ENCODE measurements around the gene SORCS3. TPM values are rescaled to one million over a fixed set of nuclear protein-coding genes. Genes with fewer than 3 reads are reported as not detected.

The SORCS3 gene
- total RNA-seq, 1 donor from 2014 or later, result 0.26 TPM

- no peak overlapping the region for H3K9ac ChIP-seq
- no peak overlapping the region for H3K27ac ChIP-seq
- H3K27me3 ChIP-seq, result no peaks in the 10 kb centered on the region
- H3K4me1 ChIP-seq, result peaks cover 6% of the 10 kb centered on the region
- no peak overlapping the region for H3K4me2 ChIP-seq
- no peaks in the 10 kb centered on the region for H3F3A ChIP-seq (ENCODE audit: low read depth)
- Mint-ChIP-seq H3K4me3 (no peak overlapping the region), H3K4me1 (no peaks in the 10 kb centered on the region), H3K9me3 (peaks cover 4% of the 10 kb centered on the region), H3K36me3 (no peaks in the 10 kb centered on the region), H3K27ac (no peak overlapping the region), H3K27me3 (ENCODE audit: insufficient read depth, low read depth) (no peaks in the 10 kb centered on the region)
- H3K36me3 ChIP-seq, result peaks cover 4% of the 10 kb centered on the region
- H3K4me3 ChIP-seq, result no peak overlapping the region
- no peaks in the 10 kb centered on the region for H4K20me1 ChIP-seq (ENCODE audit: low read depth)
- no peaks in the 10 kb centered on the region for H3K79me2 ChIP-seq (ENCODE audit: low read depth)
- TF ChIP-seq, protein P1, sequence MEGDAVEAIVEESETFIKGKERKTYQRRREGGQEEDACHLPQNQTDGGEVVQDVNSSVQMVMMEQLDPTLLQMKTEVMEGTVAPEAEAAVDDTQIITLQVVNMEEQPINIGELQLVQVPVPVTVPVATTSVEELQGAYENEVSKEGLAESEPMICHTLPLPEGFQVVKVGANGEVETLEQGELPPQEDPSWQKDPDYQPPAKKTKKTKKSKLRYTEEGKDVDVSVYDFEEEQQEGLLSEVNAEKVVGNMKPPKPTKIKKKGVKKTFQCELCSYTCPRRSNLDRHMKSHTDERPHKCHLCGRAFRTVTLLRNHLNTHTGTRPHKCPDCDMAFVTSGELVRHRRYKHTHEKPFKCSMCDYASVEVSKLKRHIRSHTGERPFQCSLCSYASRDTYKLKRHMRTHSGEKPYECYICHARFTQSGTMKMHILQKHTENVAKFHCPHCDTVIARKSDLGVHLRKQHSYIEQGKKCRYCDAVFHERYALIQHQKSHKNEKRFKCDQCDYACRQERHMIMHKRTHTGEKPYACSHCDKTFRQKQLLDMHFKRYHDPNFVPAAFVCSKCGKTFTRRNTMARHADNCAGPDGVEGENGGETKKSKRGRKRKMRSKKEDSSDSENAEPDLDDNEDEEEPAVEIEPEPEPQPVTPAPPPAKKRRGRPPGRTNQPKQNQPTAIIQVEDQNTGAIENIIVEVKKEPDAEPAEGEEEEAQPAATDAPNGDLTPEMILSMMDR (IDR thresholded peaks at IDR 0.05), result peak; percentile 53
- TF ChIP-seq EZH2phosphoT487 (IDR thresholded peaks at IDR 0.05) (no peak), EZH2 (IDR thresholded peaks at IDR 0.05) (no peak)
- DNase-seq (ENCODE audit: low spot score), result peak; percentile 36
- H2AFZ ChIP-seq (replicated peaks), result no peak overlapping the region
- H3K9me3 ChIP-seq (ENCODE audit: low read depth), result peaks cover 13% of the 10 kb centered on the region
Observed at GRCh38 chr10:104614245-104614831, 26.8 kb upstream of the SORCS3 start.

DNA sequence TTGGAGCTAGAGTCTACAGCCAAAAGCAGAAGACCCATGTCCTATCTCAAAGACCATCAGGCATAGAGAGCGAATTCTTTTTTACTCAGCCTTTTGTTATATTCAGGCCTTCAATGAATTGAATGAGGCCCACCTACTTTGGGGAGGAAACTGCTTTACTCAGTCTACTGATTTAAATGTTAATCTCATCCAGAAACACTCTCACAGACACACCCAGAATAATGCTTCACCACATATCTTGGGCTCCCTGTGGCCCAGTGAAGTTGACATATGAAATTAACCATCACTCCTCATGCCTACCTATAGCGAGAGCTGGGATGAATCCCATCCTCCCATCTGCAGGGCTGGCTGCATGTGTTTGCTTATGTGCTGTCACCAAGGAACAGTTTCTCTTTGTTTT, 26.0 kb upstream of the SORCS3 start:
- Histone ChIP-seq H3K36me3 (no peaks in the 10 kb centered on the region), H3F3A (ENCODE audit: low read depth) (no peaks in the 10 kb centered on the region), H3K9me3 (ENCODE audit: low read depth) (peaks cover 5% of the 10 kb centered on the region), H3K4me3 (no peak overlapping the region), H2AFZ (replicated peaks) (no peak overlapping the region), H3K4me2 (no peak overlapping the region), H4K20me1 (ENCODE audit: low read depth) (no peaks in the 10 kb centered on the region), H3K79me2 (ENCODE audit: low read depth) (no peaks in the 10 kb centered on the region), H3K27me3 (no peaks in the 10 kb centered on the region), H3K4me1 (peaks cover 6% of the 10 kb centered on the region), H3K27ac (no peak overlapping the region), H3K9ac (no peak overlapping the region)
- Mint-ChIP-seq H3K9me3 (no peaks in the 10 kb centered on the region), H3K4me3 (no peak overlapping the region), H3K27me3 (ENCODE audit: insufficient read depth, low read depth) (peaks cover 1% of the 10 kb centered on the region), H3K4me1 (no peaks in the 10 kb centered on the region), H3K27ac (no peak overlapping the region), H3K36me3 (no peaks in the 10 kb centered on the region)
- no peak for DNase-seq (ENCODE audit: low spot score)
- TF ChIP-seq EZH2phosphoT487 (IDR thresholded peaks at IDR 0.05) (no peak), EZH2 (IDR thresholded peaks at IDR 0.05) (no peak)
- TF ChIP-seq, protein P1 (IDR thresholded peaks at IDR 0.05), result no peak

GRCh38 chr10:104617831-104618230, 23.3 kb upstream of the SORCS3 start:
- no peaks in the 10 kb centered on the region for H3K79me2 ChIP-seq (ENCODE audit: low read depth)
- H3K36me3 Mint-ChIP-seq, result no peaks in the 10 kb centered on the region
- TF ChIP-seq, protein P1 (IDR thresholded peaks at IDR 0.05), result no peak
- TF ChIP-seq EZH2 (IDR thresholded peaks at IDR 0.05) (no peak), EZH2phosphoT487 (IDR thresholded peaks at IDR 0.05) (no peak)
- H3K27me3 ChIP-seq, result no peaks in the 10 kb centered on the region
- no peaks in the 10 kb centered on the region for H4K20me1 ChIP-seq (ENCODE audit: low read depth)
- peaks cover 2% of the 10 kb centered on the region for H3K27me3 Mint-ChIP-seq (ENCODE audit: insufficient read depth, low read depth)
- H3K27ac Mint-ChIP-seq, result no peak overlapping the region
- no peak for DNase-seq (ENCODE audit: low spot score)
- H2AFZ ChIP-seq (replicated peaks), result no peak overlapping the region
- H3K4me3 Mint-ChIP-seq, result no peak overlapping the region
- no peaks in the 10 kb centered on the region for H3K36me3 ChIP-seq
- no peak overlapping the region for H3K4me3 ChIP-seq
- H3K9me3 Mint-ChIP-seq, result no peaks in the 10 kb centered on the region
- H3K4me1 Mint-ChIP-seq, result no peaks in the 10 kb centered on the region
- no peaks in the 10 kb centered on the region for H3K9me3 ChIP-seq (ENCODE audit: low read depth)
- H3K4me2 ChIP-seq, result no peak overlapping the region
- H3K27ac ChIP-seq, result no peak overlapping the region
- H3K9ac ChIP-seq, result no peak overlapping the region
- H3F3A ChIP-seq (ENCODE audit: low read depth), result no peaks in the 10 kb centered on the region
- peaks cover 6% of the 10 kb centered on the region for H3K4me1 ChIP-seq

Data from neural progenitor cell (in vitro differentiated cells).